HG03196 (cell line): ENCODE data around the gene PLA2G2F.

Source experiments
- ATAC-seq: cut with Tn5 transposase; IDR thresholded peaks from one replicate; pipeline ENCODE4 v1.9.1; 2021; ENCODE audit not compliant: unreplicated experiment

PLA2G2F gene

DNA sequence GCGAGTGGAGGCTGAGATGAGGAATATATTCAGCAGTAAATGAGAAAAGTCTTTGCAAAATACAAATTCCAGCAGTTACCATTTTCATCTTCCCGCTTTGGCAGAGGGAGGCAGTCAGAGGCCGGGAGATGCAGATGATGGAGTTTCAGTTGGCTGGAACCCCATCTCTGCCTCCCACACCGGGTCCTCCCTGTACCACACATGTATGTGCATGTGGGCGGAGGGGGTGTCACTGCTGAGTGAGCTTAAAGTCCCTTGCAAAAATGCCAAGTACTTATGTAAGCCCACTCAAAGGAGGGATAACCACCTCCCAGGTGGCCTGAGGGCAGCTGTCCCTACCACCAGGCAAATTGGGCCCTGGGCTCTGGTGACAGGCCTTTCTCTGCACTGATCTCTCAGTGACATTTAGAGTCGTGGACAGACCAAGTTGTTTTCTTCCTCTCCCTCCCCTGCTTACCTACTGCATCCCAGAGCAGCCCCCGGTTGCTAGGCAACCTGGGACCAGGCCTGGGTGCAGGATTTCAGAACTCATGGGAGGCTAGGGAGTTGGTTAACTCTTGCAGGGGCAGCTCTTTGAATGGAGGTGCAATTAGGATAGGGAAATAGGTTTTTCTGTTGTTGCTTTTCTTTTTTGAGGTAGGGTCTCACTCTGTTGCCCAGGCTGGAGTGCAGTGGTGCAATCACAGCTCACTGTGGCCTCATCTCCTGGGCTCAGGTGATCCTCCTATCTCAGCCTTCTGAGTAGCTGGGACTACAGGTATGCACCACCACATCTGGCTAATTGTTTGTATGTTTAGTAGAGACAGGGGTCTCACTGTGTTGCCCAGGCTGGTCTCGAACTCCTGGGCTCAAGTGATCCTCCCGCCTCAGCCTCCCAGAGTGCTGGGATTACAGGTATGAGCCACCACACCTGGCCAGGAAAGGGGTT is 29.7 kb downstream of the PLA2G2F start:
- ATAC-seq, result no peak

DNA sequence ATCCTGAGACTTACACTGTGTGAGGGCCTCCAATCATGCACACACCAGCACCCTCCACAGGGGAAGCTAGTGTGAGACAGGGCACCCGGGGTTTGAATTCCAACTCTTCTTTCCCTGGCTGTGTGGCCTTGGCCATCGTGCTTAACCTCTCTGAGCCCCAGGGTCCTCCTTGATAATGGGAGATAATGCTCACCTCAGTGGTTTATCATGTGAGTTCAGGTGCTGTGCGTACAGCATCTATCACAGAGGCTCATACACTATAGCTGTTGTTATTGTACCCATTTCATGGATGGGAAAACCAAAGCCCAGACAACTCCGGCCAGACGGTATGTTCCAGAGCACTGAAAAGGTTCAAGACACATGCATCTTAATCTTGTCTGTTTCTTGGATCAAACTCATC is 30.8 kb downstream of the PLA2G2F start:
- no peak for ATAC-seq

DNA sequence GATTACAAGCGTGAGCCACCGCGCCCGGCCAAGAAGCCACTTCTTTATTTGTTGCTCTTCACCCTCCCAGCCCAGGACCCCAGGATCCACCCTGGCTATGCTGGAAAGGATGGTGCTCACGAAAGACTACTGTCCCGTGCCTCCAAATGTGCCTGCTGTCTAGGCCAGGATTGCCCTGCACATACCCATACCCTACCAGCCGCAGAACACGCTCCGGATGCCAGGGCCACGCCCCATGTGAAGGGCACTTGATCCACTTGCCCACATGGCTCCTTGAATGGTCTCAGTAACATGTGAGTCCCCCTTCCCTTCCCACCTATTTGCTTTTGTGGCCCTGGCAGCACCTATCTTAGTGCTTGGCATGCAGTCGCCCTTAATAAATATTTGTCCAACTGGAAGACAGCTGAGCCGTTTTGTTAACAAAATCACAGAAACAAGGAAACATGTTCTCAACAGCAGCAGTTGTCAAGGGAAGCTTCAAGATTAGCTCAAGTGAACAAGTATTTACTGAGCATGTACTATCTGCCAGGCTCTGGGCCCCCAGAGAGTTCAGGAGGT is 33.0 kb downstream of the PLA2G2F start:
- ATAC-seq, result no peak

DNA sequence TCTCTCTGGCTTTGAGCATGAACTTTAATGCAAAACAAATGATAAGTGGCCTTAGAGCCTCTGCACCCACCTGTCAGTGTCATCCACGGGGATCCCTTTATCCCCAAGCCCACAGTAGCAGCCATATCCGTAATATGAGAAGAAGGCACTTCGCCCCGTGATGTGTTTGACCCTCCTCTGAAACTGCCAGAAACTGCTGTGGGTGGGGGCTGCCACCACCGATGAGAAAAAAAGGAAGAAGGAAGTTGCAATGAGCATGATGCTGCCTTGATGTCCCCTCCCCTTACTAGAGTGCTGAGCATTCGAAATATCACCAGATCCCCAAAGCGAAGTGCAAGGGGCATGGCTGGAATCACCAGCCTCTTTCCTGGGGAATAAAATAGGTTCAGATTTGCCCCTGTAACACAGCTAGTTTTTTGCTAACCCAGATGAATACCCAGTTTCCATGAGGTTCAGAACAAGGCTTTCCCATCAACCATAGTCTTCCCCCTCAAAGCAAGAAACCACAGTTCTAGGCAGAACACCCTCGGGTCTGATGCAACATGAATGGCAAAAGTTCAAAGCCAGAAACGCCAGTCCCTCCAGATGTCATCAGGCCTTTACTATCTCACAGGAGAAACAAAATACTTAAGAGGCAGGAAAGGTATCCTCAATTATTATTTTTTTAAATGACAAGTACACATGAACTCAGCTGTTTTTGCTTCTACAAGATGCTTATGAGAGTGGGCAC is 36.0 kb downstream of the PLA2G2F start:
- no peak for ATAC-seq

DNA sequence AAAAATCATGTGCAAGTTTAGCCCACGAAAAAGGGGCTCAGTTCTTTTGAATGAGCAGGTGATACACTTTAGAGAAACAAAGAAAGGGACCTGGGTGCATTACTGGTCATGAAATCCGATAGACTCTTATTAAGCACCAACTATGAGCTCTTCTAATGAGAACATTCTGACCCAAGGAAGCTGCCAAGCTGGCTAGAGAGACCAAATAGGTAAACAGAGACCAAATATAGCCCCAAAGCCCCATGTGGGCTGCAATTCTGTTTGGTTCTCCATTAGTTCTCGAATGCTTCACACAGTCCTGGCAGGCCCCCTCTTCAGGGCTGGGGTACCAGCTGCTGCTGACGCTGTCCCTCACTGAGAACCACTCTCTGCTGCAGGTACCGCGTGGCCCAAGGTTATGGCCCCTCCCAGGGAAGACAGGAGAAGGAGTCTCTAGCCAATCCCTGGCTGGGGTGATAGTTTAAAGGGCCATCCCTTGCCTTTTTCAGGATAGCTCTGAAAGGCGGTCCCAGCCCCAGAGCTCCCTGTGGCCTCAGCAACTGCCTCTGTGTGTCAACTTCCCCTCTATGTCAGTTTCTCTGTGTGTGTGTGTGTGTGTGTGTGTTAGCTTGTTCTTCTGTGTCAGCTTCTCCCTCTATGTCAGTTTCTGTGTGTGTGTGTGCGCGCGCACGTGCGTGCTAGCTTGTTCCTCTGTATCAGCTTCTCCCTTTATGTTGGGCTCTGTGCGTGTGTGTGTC is 39.7 kb downstream of the PLA2G2F start:
- no peak for ATAC-seq

DNA sequence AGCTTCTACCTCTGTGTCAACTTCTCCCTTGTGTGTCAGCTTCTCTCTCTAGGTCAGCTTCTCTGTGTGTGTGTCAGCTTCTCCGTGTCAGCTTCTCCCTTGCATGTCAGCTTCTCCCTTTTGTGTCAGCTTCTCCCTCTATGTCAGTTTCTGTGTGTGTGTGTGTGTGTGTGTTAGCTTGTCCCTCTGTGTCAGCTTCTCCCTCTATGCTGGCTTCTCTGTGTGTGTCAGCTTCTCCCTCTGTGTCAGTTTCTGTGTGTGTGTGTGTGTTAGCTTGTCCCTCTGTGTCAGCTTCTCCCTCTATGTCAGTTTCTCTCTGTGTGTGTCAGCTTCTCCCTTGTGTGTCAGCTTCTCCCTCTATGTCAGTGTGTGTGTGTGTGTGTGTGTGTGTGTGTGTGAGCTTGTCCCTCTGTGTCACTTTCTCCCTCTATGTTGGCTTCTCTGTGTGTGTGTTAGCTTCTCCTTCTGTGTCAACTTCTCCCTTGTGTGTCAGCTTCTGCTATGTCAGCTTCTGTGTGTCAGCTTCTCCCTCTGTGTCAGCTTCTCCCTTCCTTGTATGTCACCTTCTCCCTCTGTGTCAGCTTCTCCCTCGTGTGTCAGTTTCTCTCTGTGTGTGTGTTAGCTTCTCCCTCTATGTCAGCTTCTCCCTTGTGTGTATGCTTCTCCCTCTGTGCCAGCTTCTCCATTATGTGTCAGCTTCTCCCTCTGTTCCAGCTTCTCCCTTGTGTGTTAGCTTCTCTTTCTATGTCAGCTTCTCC is 40.4 kb downstream of the PLA2G2F start:
- no peak for ATAC-seq

DNA sequence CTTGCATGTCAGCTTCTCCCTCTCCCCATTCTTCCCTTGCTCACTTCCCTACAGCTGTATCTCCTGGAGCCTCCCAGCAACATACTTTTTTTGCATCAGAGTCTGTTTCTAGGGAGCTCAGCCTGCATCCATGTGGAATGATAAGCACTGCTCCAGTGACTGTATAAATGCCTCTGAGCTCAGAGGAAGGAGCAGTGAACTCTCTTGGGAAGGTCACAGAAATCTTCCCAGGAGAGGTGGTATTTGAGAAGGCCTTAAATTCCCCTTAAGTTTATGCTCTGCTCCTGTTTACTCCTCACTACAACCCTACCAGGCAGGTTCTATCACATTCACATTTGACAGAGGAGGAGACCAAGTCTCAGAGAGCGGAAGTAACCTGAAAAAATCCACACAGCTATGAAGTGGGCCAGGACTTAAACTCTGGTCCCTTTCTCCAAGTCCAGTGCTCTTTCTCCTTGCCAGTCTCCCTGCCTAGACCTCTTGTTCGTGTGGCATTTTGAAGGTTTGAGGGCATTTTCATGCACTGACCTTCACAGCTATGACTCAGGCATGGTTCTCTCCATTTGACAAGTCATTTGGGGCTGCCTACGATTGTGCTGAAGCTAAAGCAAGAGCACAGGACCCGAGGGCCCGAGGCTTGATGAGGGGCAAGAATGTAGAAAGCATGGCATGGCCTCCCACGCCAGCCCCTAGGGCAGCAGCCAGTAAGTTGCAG is 41.2 kb downstream of the PLA2G2F start:
- ATAC-seq, result no peak

DNA sequence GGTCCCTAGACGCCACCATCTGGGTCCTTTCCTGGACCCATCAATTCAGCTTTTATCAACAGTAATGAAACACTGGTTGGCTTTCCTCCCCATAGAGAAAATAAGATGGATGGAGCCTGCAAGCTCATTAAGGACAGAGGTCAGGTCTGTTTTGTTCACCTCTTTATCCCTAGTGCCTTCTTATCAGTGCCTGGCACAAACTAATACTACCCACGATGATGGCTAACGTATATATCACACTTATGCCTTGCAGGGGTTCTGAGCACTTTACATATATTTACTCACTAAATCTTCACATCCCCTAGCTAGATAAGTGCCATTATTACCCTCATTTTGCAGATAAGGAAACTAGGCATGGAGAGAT is 41.7 kb downstream of the PLA2G2F start:
- ATAC-seq, result no peak

DNA sequence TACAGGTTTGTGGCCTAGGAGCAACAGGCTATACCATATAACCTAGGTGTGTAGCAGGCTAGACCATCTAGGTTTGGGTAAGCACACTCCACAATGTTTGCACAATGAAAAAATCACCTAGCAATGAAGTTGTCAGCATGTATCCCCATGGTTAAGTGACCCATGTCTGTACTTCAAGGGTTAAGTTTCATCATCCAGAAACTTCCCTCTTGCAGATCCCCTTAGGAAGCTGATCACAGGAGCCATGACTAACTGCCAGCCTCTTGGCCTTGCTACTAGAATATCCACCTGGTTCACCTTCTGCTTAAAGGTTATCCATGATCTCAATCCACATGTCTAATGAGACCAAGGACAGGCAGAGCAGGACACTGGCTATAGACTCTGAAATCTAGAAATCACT is 43.3 kb downstream of the PLA2G2F start:
- no peak for ATAC-seq

DNA sequence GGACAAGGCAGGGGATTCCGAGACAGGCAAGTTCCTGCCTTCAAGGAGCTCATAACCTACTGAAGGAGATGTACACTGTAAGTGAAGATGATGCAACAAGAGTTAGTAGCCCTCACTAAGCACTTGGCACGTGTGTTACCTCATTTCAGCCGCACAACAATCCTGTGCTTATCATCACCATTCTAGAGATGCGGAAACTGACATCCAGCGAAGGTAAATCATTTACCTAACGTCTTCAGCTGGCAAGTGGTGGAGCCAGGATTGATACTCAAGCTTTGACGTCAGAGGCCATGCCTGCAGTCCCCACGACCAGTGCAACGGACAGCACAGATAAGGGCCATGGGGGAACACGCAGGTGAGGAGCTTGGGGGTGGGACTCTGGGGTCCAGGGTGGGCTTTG is 43.9 kb downstream of the PLA2G2F start:
- no peak for ATAC-seq

DNA sequence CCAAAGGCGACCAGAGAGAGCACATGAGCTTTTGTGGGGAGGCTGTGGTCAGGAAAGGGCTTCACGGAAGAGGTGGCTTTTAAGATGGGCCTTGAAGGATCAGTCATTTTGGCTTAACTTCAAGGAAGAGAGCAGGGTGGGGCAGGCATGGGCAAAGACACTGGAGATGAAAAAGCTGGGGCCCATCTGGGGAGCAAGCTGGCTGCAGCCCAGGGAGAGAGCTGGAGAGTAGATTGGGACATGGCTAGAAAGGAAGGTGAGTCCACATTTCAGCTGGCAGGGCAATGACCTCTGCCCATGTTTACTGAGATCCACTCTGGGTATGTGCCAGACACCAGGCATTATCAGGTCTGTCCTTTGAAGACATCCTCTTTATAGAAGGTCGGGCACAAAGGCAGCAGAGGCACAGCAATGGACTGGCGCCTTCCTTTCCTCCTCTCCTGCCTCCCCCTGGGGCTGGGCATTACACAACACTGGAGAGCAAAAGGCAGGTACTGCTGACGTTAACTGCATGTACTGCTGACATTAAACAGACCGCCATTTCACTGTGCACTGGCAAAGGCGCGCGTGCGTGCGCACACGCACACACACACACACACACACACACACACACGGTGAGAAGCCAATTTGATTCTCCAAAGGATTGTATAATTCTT is 44.6 kb downstream of the PLA2G2F start:
- ATAC-seq, result no peak

DNA sequence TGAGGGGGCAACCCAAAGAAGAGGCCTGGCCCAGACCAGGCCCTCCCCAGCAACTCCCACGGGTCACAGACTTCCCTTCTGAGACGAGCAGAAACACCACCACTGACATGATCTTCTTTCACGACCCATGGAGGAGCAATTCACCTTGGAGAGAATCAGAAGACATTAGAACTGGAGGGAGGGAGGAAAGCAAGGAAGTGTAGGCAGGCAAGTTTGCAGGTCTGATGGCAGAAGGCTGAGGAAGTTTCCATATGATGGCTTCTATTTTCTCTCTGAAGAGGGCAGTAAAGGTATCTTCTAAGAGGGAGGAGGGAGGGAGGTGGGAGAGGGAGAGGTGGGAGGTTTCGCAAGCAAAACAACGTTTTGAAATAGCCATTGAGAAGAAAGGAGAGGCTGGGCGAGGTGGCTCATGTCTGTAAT is 45.4 kb downstream of the PLA2G2F start:
- ATAC-seq, result no peak

DNA sequence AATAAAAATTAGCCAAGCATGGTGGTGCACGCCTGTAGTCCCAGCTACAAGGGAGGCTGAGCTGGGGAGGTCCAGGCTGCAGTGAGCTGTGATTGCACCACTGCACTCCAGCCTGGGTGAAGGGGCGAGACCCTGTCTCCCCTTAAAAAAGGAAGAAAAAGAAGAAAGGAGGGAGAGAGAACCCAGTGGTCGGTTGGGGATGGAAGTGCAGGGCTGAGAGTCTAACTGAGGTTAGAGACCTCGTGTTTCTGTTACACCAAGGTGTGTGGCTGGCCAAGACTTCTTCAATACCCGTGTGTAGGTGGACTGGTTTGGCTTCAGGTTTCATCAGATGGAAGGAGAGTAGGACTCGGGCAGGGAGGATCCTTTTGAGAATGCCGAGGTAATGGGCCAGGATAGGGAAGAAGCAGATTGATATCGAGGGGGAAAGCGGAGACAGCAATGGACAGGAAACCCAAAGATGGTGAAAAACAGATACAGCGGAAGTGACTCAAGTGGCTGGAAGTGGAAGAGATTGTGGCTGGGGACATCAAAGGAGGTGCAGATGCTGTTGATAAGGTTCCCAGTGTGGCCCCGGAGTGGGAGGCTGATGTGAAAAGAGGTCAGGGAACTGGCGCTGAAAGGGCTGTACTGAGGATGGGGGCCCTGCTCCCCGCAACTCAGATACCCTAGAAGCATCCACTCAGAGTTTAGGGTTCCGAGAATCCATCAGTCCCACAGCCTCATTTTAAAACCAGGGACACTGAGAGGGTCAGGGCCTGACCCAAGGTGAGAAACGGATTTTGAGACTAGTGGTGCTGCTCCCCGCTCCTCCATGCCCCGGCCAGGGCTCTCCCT is 46.1 kb downstream of the PLA2G2F start:
- ATAC-seq, result no peak

DNA sequence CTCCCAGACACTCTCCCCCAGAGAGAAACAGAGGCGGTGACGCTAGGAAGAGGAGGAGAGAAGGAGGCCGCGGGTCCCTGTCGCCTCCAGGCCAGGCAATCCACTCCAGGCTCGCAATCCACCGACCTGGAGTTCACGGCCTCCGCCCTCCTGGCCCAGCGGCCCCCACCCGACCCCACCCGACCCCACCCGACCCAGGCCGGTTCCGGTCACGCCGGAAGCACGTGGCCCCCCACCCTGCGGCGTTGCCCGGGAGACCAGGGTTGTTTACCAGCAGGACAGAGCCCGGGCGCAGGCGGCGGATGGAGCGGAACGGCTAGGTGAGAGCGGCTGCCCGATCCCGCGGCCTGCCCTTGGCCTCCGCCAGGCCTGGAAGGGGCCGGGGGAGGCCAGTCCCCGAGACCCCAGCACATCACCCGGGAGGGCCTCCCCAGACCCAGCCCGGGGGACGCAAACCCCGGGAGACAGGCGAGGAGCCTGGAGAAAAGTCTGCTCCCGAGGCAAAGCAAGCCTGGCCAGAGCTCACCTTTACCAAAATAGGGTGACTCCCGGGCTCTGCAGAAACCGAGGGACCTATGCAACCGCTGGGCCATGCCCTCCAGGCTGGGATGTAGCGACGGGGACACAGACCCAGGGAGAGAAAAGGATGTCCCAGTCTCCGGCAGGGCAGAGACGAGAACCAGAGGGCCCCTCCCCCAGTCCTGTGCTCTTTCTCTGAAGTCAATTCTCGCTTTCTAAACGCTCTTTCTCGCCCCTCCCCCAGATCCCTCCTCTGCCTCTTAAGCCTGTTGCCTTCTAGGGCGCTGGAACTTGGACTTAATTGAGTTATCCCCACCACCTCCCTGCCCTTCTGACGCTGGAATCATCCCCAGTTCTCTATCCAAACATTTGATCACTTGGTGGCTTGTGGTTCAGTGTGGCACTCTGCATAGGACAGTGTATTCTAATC is 47.0 kb downstream of the PLA2G2F start, which contains the start of the genes PLA2G2C and UBXN10:
Gene PLA2G2C (minus strand): TSS at position 685 of the 949 bp plus-strand sequence. CDS start 9,155 bp downstream, outside the sequence.
Gene UBXN10 (plus strand): TSS at position 263 of the 949 bp plus-strand sequence. CDS start 4,466 bp downstream, outside the sequence.
- ATAC-seq, result no peak

DNA sequence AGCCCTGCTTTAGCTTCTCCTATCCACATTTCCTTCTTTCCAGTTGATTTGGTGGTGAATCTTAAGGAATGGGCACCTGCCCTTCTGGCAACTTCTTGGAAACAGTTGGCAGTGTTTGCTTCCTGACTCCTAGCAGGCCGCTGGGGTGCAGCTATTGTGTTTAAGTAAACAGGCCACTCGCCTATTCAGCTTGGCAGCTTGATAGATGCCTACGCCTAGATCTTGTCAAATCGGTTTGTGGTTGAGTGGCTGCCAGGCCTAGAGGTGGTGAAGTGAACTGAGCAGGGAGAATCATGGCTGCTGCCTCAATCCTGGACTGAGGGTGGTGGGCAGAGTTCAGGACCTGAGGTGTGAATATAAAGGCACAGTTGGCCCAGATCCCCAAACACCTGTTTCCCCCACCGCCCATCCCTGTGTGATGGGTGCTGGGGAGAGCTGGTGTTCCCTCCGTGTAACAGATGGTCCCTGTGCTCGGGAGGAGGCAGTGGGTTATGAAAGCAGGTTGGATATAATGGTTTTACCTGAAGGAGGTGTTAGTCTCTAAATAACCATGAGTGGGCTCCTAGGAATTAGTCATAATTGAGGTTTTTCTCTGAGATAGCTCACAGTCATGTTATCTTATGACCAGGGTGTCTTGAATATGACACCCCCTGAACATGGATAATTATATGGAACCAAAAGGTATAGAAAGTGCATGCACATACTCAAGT is 48.1 kb downstream of the PLA2G2F start:
- no peak for ATAC-seq

DNA sequence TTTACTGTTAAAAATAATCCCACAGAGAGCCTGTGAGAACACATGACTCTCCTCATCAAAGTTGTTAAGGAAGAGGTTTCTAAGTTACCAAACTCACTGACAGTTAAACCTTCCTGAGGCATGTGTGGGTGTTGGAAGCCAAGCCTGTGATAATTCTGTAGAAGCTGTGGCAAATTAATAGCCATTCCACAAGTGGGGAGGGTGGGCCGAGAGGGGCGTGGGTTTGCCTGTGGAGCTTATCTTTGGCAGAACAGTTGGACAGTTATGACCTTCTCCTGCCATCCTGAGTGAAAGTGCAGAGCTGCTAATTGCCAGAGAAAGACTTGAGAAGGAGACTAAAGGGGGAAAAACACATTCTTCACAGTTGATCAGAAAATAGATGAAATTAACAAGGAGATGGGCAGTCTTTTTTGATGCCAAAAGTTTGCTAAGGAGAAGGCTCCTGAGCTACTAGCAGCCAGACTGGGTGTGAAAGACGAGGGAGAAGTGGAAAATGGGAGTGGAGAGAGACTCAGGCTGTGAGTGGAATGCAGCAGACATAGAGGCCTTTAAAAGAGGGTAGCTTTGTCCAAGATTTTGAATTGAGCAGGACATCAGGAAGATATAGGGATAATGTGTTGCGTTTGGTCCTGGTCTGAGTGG is 48.8 kb downstream of the PLA2G2F start:
- ATAC-seq, result no peak
